HG03097 (cell line): ENCODE measurements around the gene TFIP11.

Experiments used
- ATAC-seq: cut with Tn5 transposase; IDR thresholded peaks from one replicate; pipeline ENCODE4 v1.9.1; 2021; ENCODE audit not compliant: unreplicated experiment, low FRiP score

Gene TFIP11

GRCh38 chr22:26512149-26512793, at the start of gene TFIP11:
Gene TFIP11, minus strand, starts transcription at chr22:26512473. Its CDS starts 2,201 bp downstream, at chr22:26510272.
- ATAC-seq: peak; percentile 91

- no peak for ATAC-seq
Measured at GRCh38 chr22:26561756-26562417, 49.6 kb upstream of the TFIP11 start.

- no peak for ATAC-seq
Measured at GRCh38 chr22:26559961-26560575, 47.8 kb upstream of the TFIP11 start.

GRCh38 chr22:26558248-26558895, 46.1 kb upstream of the TFIP11 start:
- no peak for ATAC-seq

- ATAC-seq: no peak
Measured at GRCh38 chr22:26556904-26557303, 44.6 kb upstream of the TFIP11 start.

GRCh38 chr22:26555478-26555877, 43.2 kb upstream of the TFIP11 start:
- ATAC-seq: no peak

GRCh38 chr22:26554956-26555355, 42.7 kb upstream of the TFIP11 start:
- ATAC-seq: no peak

GRCh38 chr22:26553056-26553752, 40.9 kb upstream of the TFIP11 start:
- no peak for ATAC-seq

- ATAC-seq: no peak
Measured at GRCh38 chr22:26552466-26552865, 40.2 kb upstream of the TFIP11 start.

- no peak for ATAC-seq
Measured at GRCh38 chr22:26551568-26551967, 39.3 kb upstream of the TFIP11 start.

- no peak for ATAC-seq
Measured at GRCh38 chr22:26550498-26551033, 38.3 kb upstream of the TFIP11 start.

GRCh38 chr22:26549902-26550497, 37.7 kb upstream of the TFIP11 start:
- no peak for ATAC-seq

- ATAC-seq: no peak
Measured at GRCh38 chr22:26548984-26549383, 36.7 kb upstream of the TFIP11 start.

- no peak for ATAC-seq
Measured at GRCh38 chr22:26548303-26548702, 36.0 kb upstream of the TFIP11 start.

GRCh38 chr22:26547837-26548236, 35.6 kb upstream of the TFIP11 start:
- ATAC-seq: no peak

- ATAC-seq: no peak
Measured at GRCh38 chr22:26547426-26547825, 35.2 kb upstream of the TFIP11 start.

GRCh38 chr22:26546282-26546681, 34.0 kb upstream of the TFIP11 start:
- no peak for ATAC-seq

- ATAC-seq: no peak
Measured at GRCh38 chr22:26545827-26546226, 33.6 kb upstream of the TFIP11 start.

- no peak for ATAC-seq
Measured at GRCh38 chr22:26545385-26545784, 33.1 kb upstream of the TFIP11 start.

GRCh38 chr22:26544489-26544888, 32.2 kb upstream of the TFIP11 start:
- no peak for ATAC-seq
